Activated effector memory CD4-positive, alpha-beta T cell treated with Interleukin-2 at 50 U/mL for 16 hours (primary cell): ENCODE results near the gene TMC1.

ENCODE experiments used
- DNase-seq: peaks from one replicate; pipeline ENCODE4 v3.0.0-alpha.2; 2020

Gene TMC1

GRCh38 chr9:72576087-72576486 lies 54.7 kb downstream of the TMC1 start:
- no peak for DNase-seq

DNA sequence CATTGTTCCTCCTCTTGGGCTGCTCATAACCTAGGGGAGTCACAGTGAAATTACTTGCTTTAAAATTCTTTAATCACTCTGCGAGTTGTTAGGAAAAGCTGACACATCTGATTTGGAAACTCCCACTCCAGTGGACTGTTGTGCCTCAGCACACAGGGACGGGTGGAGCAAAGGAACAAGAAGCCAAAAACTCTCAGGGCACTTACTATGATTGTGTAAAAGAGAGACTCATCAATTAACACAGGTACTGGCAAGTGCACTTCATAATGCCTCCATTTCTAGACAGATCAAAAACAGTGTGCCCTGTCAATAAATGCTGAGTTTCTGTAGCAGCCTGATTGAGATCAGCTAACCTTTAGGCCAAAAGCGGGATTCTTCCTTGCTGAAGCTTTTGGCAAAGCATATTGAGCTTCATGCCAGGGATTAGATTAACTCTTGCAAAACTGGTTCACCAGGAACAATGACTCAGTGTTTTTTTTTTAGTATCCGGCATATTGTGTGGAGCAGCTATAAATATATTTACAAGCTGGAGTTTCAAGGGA lies 55.9 kb downstream of the TMC1 start:
- DNase-seq, result no peak

GRCh38 chr9:72579190-72579589 lies 57.8 kb downstream of the TMC1 start:
- no peak for DNase-seq

DNA sequence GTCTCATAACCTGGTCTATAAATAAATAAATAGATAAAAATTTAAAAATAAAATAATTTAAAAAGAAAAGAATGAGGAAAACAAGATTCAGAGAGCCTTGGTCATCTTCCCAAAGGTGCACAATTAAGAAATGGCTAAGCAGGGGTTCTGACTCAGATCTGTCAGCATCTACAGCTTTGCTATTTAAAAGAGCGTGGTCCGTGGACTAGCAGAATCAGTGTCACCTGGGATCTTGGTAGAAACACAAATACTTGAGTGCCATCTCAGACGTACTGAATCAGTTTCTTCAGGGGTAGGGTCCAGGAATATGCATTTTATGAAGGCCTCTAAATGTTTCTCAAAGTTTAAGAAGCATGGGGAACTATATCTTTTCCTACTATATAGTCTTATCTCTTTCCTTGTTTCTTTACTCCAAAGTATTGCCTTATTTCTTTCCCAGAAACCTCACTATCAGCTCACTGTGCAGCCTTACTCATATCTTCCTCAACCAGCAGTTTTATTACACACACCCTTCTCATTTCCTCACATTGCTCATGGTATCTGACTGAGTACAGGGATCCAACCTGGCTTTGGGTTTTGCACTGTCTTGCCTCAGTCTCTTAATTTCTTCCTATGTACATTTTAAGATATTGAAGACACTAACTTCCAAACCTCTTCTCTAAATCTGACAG lies 58.6 kb downstream of the TMC1 start:
- DNase-seq, result no peak

DNA sequence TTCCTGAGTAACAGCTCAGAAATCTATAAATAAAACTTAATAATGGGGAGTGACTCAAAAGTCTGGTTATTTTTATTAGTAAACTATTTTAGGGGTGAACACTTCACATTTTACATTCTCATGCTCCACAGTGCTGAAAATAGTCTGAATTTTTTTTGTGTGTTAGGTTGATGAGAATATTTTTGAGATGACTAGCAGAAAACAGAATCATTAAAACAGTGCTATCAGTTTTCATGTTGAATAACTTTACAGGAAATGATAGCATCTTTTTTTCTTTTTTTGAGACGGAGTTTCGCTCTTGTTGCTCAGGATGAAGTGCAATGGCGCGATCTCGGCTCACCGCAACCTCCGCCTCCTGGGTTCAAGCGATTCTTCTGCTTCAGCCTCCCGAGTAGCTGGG lies 60.3 kb downstream of the TMC1 start:
- DNase-seq, result no peak

DNA sequence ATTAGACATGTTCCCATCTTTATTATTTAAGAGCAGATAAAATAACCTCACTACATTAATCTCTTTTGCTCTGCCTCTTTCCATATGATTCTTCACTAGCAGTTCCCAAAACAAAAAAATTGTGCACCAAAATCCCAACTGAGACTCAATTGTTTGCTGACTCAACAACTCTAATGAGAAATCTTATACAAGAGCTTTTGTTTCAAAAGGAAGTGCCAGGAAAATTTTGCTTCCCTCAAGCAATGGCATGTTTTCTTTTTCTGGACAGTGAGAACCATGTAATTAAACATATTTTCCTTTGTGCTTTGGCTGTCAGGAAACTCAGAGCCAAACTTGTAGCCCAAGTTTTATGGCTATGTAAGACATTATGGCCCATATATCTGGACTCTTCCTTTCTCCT lies 62.0 kb downstream of the TMC1 start:
- DNase-seq, result no peak

GRCh38 chr9:72586388-72587130 lies 65.2 kb downstream of the TMC1 start:
- peak; percentile 27 for DNase-seq

GRCh38 chr9:72588336-72588735 lies 66.9 kb downstream of the TMC1 start:
- no peak for DNase-seq

DNA sequence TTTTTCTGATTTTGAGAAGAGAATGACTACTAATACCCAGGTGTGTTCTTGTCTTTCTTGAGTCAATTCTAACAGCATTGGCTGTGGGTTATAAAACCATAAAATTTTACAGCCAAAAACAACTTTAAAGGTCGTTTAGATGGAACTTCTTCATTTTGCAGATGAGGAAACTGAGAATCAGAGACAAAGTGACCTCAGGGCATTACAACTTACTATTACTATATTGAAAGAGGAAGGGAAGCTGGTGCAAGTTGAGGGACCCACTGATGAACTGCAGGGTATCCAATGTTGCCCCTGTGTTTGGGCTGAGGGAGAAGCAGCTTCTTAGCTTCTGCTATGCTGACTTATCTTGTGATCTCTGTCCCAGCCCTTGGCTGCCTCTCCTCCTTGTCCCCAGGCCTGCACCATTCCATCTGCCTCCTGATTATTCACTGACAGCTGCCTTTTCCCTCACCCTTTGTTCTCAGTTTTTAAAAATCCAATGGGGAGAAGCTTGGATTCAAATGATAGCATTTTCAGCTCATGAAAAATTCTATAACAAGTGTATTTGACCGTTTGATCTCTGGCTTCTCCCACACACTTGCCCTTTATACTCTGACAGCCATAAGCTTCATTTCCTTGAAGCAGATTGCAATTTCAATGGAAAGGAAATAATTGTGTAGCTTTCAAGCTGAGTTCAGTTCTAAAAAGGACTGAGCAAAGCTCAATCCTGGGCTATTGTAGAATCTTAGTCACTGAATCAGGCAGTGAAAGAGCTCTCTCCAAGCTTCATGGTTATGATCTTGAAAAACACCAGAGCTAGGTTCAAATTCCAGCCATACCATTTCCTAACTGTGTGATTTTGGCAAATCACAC lies 68.5 kb downstream of the TMC1 start:
- no peak for DNase-seq

DNA sequence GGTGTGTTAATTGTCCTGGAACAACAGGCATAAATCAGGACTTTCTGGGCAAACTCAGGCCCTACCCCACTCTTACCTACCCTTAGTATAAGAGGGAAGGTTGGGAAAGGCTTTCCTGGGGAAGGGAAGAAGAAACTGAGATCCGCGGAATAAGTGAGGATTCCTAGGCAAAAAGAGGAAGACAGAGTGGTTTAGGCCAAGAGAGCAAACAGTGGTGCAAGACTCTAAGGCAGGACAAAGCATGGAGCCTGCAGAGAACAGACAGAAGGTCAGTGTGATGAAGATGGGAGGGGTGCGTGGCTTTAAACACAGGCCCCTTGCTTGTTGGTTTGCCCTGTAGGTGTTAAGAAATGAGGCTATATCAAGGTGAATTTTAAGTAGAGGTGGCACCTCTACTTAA lies 69.4 kb downstream of the TMC1 start:
- no peak for DNase-seq

GRCh38 chr9:72592502-72593403 lies 71.3 kb downstream of the TMC1 start:
- DNase-seq, result no peak

GRCh38 chr9:72596451-72597180 lies 75.2 kb downstream of the TMC1 start:
- DNase-seq, result no peak

GRCh38 chr9:72597181-72597517 lies 75.7 kb downstream of the TMC1 start:
- DNase-seq, result no peak

- no peak for DNase-seq
Observed at GRCh38 chr9:72597601-72598000, 76.2 kb downstream of the TMC1 start.

GRCh38 chr9:72598639-72599038 lies 77.2 kb downstream of the TMC1 start:
- DNase-seq, result no peak

GRCh38 chr9:72599874-72600534 lies 78.6 kb downstream of the TMC1 start:
- DNase-seq, result no peak

DNA sequence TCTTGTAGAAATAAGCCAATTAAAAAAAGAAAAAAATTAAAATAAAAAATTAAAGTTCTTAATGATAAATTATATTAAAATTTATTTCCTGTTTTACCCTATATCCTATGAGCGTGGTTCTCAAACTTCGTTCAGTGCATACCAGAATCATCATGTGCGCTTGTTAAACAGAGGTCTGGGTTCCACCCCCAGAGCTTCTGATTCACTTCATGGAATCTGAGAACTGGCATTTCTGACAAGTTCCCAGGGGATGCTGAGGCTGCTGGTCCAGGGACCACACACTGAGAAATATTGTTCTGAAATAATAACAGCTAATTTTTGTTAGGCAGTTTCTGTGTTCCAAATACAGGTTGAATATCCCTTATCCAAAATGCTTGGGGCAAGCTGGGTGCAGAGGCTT lies 79.3 kb downstream of the TMC1 start:
- DNase-seq, result no peak

DNA sequence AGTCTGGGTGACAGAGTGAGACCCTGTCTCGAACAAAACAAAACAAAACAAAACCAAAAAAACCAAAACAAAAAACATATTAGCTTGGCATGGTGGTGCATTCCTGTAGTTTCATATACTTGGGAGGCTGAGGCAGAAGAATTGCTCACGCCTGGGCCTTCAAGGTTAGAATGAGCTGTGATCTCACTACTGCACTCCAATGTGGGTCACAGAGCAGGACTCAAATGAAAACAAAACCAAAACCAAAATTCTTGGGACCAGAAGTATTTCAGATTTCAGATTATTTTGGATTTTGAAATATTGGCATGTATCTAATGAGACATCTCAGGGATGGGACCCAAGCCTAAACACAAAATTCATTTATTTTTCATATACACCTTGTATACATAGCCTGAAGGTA lies 80.2 kb downstream of the TMC1 start:
- no peak for DNase-seq

DNA sequence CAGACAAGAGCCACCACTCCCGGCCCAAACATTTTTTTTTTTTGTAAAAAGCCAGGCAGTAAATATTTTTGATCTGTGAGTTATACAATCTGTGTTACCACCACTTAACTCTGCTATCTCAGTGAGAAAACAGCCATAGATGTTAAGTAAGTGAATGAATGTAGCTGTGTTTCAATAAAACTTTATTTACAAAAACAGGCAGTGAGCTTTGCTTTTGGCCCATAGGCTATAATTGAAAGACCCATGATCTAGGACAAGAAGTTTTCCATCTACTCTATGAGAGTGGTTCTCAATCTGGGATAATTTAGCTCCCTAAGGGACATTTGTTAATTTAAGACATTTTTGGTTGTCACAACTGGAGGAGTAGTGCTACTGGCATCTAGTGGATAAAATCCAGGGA lies 91.0 kb downstream of the TMC1 start:
- DNase-seq, result no peak

DNA sequence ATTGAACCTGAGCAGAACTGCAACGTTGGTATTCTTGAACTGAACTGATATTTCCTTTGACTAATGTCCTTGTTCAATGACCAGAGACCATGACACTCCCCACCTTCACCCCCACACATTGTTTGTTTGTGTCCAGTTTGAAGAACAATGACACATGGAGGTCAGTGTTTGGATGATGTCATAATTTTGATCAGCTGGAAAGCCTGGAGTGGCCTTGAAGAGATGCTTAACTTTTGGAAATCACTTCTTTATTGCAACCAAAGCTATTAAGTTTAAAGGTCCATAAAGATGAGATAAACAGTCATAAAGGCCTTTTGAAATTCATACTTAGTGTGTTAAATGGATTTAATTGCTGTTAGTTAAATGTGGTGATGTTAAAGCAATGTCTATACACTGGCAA lies 92.7 kb downstream of the TMC1 start:
- no peak for DNase-seq

DNA sequence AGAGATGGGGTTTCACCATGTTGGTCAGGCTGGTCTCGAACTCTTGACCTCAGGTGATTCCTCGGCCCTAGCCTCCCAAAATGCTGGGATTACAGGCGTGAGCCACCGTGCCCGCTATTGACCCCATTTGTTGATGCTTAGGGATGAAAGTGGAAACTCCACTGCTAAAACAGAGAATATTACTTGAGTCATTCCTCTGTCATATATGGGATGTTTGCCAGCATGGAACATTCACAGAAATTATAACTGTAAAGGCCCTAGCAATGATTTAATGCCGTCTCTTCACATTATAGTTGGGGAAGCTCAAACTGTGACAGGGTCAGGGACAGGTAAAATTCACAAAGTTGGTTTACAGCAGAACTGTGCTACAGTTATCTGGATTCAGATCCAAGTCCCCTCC lies 94.5 kb downstream of the TMC1 start:
- DNase-seq, result no peak
